Measurements from ENCODE around the gene CCDC85C. TPM values are rescaled to one million over a fixed set of nuclear protein-coding genes. Genes with fewer than 3 reads are reported as not detected.

CCDC85C gene
- total RNA-seq, 1 donor from 2014 or later = 16.6 TPM

DNA sequence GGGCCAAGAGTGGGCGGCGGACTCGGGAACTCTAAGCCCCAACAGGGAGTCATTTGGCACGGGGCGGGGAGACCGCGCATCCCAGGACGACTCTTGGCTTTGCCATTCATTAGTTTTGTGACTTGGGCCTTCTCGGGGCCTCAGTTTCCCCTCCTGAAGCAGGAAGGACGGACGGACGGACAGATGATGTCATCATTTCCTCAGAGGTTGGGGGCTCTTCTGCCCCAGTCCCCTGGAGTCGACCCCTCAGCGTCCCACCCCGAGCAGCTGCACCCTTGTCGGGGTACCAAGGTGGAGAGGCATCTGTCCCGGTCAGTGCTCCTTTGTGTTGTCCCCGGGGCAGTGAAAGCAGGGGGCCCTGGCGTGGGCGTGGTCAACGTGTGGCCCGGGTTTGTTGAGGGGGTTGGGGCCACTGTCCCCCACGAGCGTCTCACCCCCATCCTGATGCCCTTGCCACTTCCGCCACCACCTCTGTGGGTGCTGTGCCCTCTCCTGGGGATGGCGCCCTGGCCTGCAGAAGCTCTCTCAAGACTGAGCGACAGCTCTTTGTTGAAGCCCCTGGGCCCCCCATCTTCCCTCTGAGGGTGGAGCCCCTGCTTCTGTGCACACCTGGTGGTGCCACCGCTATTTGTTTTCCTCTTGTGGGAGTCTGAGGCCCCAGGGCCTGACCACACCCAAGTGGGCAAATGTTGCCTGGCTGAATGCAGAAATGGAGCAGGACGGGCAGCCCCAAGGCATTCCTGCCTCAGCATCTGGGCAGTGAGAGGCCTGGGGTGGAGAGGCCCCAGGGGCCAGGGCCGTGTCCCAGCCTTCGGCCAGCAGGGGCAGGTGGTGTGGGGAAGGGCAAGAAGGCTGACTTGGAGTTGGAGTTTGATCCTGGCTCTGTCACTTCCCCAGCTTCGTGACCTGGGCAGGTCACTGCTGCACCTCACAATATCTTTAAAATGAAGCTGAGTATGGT is 41.8 kb upstream of the CCDC85C start:
- Mint-ChIP-seq H3K4me3 (ENCODE audit: unreplicated experiment) (peak overlapping the region; percentile 54), H3K36me3 (ENCODE audit: low read depth, unreplicated experiment) (no peaks in the 10 kb centered on the region), H3K9me3 (ENCODE audit: unreplicated experiment) (peaks cover 5% of the 10 kb centered on the region), H3K27me3 (ENCODE audit: low read depth, unreplicated experiment) (peaks cover 20% of the 10 kb centered on the region), H3K4me1 (ENCODE audit: low read depth, unreplicated experiment) (peaks cover 12% of the 10 kb centered on the region), H3K27ac (ENCODE audit: unreplicated experiment) (no peak overlapping the region)
- H2AFZ ChIP-seq (ENCODE audit: low read depth, low read length) = peak overlapping the region; percentile 94
- H4K20me1 ChIP-seq (ENCODE audit: insufficient read depth, low read length) = no peaks in the 10 kb centered on the region
- no peak for FAIRE-seq
- no peaks in the 10 kb centered on the region for H3K27me3 ChIP-seq (ENCODE audit: insufficient read depth, low read length)
- peak overlapping the region; percentile 29 for H3K4me3 ChIP-seq (ENCODE audit: insufficient read depth, low read depth, low read length)
- peak overlapping the region; percentile 83 for H3K4me2 ChIP-seq (ENCODE audit: low read length)
- peak overlapping the region; percentile 64 for H3K9ac ChIP-seq (ENCODE audit: low read length)
- H3K4me1 ChIP-seq (ENCODE audit: insufficient read depth, low read length) = peaks cover 18% of the 10 kb centered on the region
- H3K36me3 ChIP-seq (ENCODE audit: insufficient read depth, low read length) = no peaks in the 10 kb centered on the region
- no peaks in the 10 kb centered on the region for H3K9me3 ChIP-seq (ENCODE audit: insufficient read depth, low read depth, low read length)
- TF ChIP-seq EZH2 (IDR thresholded peaks at IDR 0.05; ENCODE audit: insufficient read depth, low read length) = no peak
- TF ChIP-seq, protein P1, sequence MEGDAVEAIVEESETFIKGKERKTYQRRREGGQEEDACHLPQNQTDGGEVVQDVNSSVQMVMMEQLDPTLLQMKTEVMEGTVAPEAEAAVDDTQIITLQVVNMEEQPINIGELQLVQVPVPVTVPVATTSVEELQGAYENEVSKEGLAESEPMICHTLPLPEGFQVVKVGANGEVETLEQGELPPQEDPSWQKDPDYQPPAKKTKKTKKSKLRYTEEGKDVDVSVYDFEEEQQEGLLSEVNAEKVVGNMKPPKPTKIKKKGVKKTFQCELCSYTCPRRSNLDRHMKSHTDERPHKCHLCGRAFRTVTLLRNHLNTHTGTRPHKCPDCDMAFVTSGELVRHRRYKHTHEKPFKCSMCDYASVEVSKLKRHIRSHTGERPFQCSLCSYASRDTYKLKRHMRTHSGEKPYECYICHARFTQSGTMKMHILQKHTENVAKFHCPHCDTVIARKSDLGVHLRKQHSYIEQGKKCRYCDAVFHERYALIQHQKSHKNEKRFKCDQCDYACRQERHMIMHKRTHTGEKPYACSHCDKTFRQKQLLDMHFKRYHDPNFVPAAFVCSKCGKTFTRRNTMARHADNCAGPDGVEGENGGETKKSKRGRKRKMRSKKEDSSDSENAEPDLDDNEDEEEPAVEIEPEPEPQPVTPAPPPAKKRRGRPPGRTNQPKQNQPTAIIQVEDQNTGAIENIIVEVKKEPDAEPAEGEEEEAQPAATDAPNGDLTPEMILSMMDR (IDR thresholded peaks at IDR 0.05; ENCODE audit: insufficient read depth, low read depth, low read length) = no peak
- no peak for DNase-seq (ENCODE audit: low read depth)
- no peak overlapping the region for H3K27ac ChIP-seq (ENCODE audit: low read depth, low read length)
- H3K79me2 ChIP-seq (ENCODE audit: insufficient read depth, low read length) = no peaks in the 10 kb centered on the region

DNA sequence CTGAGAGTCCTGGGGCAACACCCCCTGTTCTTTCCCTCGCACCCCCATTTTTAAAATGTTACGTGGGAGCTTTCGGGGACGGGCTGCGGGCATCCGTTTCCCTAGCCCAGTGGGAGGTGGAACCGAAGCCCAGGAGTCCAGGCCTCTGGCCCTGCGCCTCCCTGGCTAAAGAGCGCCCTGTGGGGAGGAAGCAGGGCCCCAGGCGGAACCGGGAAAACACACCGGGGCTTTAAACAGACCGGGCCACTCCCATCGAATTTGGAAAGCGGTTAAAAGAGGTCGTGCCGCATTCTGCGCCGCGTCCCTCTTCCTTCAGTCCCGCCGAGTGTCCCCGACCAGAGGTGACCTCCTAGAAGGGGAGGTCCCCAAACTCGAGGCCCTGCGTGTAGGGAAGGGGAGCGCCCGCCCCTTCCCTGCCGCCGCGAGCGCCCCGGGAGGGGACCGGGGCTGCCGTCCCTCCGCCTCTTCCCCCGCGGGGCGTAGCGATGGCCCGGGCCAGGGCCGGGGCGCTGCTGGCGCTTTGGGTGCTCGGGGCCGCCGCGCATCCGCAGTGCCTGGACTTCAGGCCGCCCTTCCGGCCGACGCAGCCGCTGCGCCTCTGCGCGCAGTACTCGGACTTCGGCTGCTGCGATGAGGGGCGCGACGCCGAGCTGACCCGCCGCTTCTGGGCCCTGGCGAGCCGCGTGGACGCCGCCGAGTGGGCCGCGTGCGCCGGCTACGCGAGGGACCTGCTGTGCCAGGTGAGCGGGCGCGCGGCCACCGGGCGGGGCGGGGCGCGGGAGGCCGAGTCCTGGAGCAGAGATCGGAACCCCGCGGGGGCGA is 40.9 kb upstream of the CCDC85C start, which contains the start of gene HHIPL1:
HHIPL1 (plus strand) TSS at position 407 of the 822 bp plus-strand sequence; CDS start at position 486, 79 bp downstream.
- H3K36me3 Mint-ChIP-seq (ENCODE audit: low read depth, unreplicated experiment) = no peaks in the 10 kb centered on the region
- Histone ChIP-seq H2AFZ (ENCODE audit: low read depth, low read length) (peak within 1 kb of the TSS; percentile 94), H3K9me3 (ENCODE audit: insufficient read depth, low read depth, low read length) (no peaks in the 10 kb centered on the region), H3K9ac (ENCODE audit: low read length) (peak within 1 kb of the TSS; percentile 64), H4K20me1 (ENCODE audit: insufficient read depth, low read length) (no peaks in the 10 kb centered on the region), H3K27ac (ENCODE audit: low read depth, low read length) (no peak within 1 kb of the TSS), H3K4me1 (ENCODE audit: insufficient read depth, low read length) (peaks cover 17% of the 10 kb centered on the region), H3K4me3 (ENCODE audit: insufficient read depth, low read depth, low read length) (peak within 1 kb of the TSS; percentile 29), H3K4me2 (ENCODE audit: low read length) (peak within 1 kb of the TSS; percentile 83), H3K79me2 (ENCODE audit: insufficient read depth, low read length) (no peaks in the 10 kb centered on the region), H3K27me3 (ENCODE audit: insufficient read depth, low read length) (no peaks in the 10 kb centered on the region), H3K36me3 (ENCODE audit: insufficient read depth, low read length) (no peaks in the 10 kb centered on the region)
- H3K4me1 Mint-ChIP-seq (ENCODE audit: low read depth, unreplicated experiment) = peaks cover 12% of the 10 kb centered on the region
- no peak for FAIRE-seq
- H3K4me3 Mint-ChIP-seq (ENCODE audit: unreplicated experiment) = peak within 1 kb of the TSS; percentile 54
- H3K27me3 Mint-ChIP-seq (ENCODE audit: low read depth, unreplicated experiment) = peaks cover 21% of the 10 kb centered on the region
- H3K27ac Mint-ChIP-seq (ENCODE audit: unreplicated experiment) = peak within 1 kb of the TSS; percentile 10
- TF ChIP-seq, protein P1 (IDR thresholded peaks at IDR 0.05; ENCODE audit: insufficient read depth, low read depth, low read length) = no peak
- TF ChIP-seq EZH2 (IDR thresholded peaks at IDR 0.05; ENCODE audit: insufficient read depth, low read length) = no peak
- DNase-seq (ENCODE audit: low read depth) = peak; percentile 39
- peaks cover 5% of the 10 kb centered on the region for H3K9me3 Mint-ChIP-seq (ENCODE audit: unreplicated experiment)
